Left ventricle myocardium inferior (tissue), 1 donor: ENCODE measurements around the gene GABBR2. TPM values are rescaled to one million over a fixed set of nuclear protein-coding genes. Genes with fewer than 3 reads are reported as not detected.

Experiments used
- DNase-seq: peaks from one replicate; pipeline ENCODE4 v3.0.0-alpha.2; 2020
- H3K27ac ChIP-seq: fragments of 200-600 bp; replicated peaks from 2 replicates; pipeline ENCODE4 v1.8.0; 2021
- H3K27me3 ChIP-seq: fragments of 200-600 bp; 2 replicates; pipeline ENCODE4 v1.8.0; 2021; ENCODE audit warnings: low read depth
- H3K36me3 ChIP-seq: fragments of 200-600 bp; 2 replicates; pipeline ENCODE4 v1.8.0; 2021
- H3K4me1 ChIP-seq: fragments of 200-600 bp; 2 replicates; pipeline ENCODE4 v1.8.0; 2021
- H3K4me3 ChIP-seq: fragments of 200-600 bp; 2 replicates; pipeline ENCODE4 v1.8.0; 2021; ENCODE audit warnings: mild to moderate bottlenecking, moderate library complexity
- H3K9me3 ChIP-seq: fragments of 200-600 bp; replicated peaks from 2 replicates; pipeline ENCODE4 v1.8.0; 2021
- intact Hi-C: fragments of 100-400 bp; cut with micrococcal nuclease; formaldehyde crosslinking; loops from one replicate; pipeline ENCODE4 v1.11.0; 2022
- total RNA-seq: library from RNA; stranded (reverse); fragmentation: NEBNext Ultra II Directional; extraction: Animal tissue kit (Norgen Biotek cat#: 25700); gene quantifications from one replicate; pipeline ENCODE4 v1.2.1, GENCODE V29; 2021
- TF ChIP-seq, protein P1 (sequence below): fragments of 200-600 bp; IDR thresholded peaks from 2 replicates; pipeline ENCODE4 v1.8.0; 2021; ENCODE audit warnings: antibody characterized with exemption, mild to moderate bottlenecking, borderline replicate concordance
- donor health status: DM: no; HTN: yes; CAD: no; lungs with severe emphysema.

The GABBR2 gene
- total RNA-seq, 1 donor from 2014 or later: 1.1 TPM

DNA sequence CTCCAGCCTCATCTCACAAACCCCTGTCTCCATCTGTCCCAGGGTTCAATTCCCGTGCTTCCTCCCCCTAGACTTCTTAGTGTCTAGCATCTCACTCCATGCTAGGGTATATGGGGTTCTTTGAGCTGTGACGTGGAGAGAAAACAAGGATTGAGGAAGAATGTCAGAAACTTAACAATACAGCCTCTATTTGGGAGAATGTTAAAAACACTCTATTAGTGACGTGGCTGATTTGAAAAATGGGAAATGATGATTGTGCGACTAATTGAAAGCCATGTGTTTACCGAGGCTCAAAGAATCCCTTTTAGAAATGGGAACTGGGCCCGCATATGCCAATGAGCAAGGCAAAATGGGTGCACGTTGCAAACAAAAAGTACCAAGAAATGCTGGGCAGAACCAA lies 380.6 kb downstream of the GABBR2 start:
- DNase-seq: no peak
- TF ChIP-seq, protein P1, sequence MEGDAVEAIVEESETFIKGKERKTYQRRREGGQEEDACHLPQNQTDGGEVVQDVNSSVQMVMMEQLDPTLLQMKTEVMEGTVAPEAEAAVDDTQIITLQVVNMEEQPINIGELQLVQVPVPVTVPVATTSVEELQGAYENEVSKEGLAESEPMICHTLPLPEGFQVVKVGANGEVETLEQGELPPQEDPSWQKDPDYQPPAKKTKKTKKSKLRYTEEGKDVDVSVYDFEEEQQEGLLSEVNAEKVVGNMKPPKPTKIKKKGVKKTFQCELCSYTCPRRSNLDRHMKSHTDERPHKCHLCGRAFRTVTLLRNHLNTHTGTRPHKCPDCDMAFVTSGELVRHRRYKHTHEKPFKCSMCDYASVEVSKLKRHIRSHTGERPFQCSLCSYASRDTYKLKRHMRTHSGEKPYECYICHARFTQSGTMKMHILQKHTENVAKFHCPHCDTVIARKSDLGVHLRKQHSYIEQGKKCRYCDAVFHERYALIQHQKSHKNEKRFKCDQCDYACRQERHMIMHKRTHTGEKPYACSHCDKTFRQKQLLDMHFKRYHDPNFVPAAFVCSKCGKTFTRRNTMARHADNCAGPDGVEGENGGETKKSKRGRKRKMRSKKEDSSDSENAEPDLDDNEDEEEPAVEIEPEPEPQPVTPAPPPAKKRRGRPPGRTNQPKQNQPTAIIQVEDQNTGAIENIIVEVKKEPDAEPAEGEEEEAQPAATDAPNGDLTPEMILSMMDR: no peak
- Histone ChIP-seq H3K4me3 (no peak overlapping the region), H3K9me3 (no peaks in the 10 kb centered on the region), H3K36me3 (no peaks in the 10 kb centered on the region), H3K27ac (no peak overlapping the region), H3K27me3 (peaks cover 15% of the 10 kb centered on the region), H3K4me1 (no peaks in the 10 kb centered on the region)
- intact Hi-C loops: no loop called here

DNA sequence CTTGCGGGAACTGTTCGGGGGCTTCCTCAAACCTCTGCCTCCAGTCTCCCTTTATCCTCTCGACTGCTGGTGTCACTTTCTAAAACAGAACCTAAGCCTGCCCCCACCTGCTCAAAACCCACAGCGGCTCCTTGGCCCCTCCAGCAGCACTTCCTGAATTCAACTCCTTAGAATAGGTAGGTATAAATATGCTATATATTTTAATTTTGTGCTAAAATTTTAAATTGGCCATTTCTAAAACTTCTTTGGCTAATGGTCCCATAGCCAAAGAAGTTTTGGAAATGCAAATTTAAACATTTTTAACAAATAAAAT lies 381.5 kb downstream of the GABBR2 start:
- Histone ChIP-seq H3K9me3 (no peaks in the 10 kb centered on the region), H3K27ac (no peak overlapping the region), H3K4me1 (no peaks in the 10 kb centered on the region), H3K4me3 (no peak overlapping the region), H3K27me3 (peaks cover 10% of the 10 kb centered on the region), H3K36me3 (no peaks in the 10 kb centered on the region)
- intact Hi-C loops: no loop called here
- TF ChIP-seq, protein P1: no peak
- DNase-seq: no peak

DNA sequence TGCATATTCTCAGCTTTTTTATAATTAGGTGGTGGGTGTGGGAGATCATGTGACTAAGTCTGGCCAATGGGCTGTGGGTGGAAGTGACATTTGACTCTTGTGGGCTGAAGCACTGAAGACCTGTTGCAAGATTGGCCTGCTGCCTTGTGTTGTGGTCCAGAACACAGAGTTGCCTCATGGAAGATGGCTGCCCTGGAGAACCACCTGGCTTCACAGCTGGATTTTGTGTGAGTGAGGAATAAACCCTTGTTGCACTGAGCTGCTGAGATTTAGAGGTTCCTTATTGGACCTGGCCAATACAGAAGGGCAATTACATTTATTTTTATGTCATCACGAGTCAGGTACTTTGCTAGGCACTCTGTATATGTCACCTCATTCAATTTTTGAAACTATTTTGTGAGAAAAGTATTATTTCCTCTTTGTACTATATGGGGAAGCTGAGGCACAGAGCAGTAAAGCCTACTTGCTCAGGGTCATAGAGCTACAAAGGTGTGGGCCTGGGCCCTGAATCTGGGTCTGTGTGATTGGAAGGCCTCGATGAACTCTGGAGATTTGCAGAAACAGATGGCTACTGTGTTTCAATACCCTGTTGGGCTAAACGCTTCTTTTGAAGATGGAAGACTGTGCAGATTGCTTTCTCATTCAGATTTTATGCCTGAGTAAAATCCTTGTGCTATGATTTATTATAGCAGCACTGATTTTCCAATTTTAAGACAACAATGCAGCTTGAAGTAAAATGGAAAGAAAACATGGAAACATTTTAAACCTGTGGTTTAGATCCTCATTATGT lies 382.1 kb downstream of the GABBR2 start:
- Histone ChIP-seq H3K27me3 (peaks cover 8% of the 10 kb centered on the region), H3K36me3 (no peaks in the 10 kb centered on the region), H3K27ac (no peak overlapping the region), H3K4me1 (no peaks in the 10 kb centered on the region), H3K9me3 (no peaks in the 10 kb centered on the region), H3K4me3 (no peak overlapping the region)
- DNase-seq: no peak
- intact Hi-C loops: no loop called here
- TF ChIP-seq, protein P1: no peak

DNA sequence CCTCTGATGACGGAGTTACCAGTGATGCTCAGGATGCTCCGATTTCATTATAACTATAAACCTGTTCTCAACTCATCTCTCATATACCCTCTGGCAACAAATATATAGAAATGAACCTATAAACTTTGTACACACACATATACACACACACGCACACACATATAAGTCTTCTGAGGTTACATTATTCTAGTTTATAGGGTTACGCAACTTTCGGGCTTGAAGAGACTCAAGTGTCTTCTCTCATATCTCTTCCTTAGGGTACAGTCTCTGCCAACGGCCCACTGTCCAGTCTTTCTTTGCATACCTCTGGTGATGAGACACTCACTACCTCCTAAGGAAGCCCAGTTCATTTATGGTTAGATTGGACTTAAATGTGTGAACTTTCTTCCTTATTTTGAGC lies 383.9 kb downstream of the GABBR2 start:
- DNase-seq: no peak
- H3K9me3 ChIP-seq: no peaks in the 10 kb centered on the region
- intact Hi-C loops: no loop called here
- no peaks in the 10 kb centered on the region for H3K36me3 ChIP-seq
- H3K4me1 ChIP-seq: no peaks in the 10 kb centered on the region
- no peak overlapping the region for H3K4me3 ChIP-seq
- no peak overlapping the region for H3K27ac ChIP-seq
- TF ChIP-seq, protein P1: no peak
- peaks cover 5% of the 10 kb centered on the region for H3K27me3 ChIP-seq

DNA sequence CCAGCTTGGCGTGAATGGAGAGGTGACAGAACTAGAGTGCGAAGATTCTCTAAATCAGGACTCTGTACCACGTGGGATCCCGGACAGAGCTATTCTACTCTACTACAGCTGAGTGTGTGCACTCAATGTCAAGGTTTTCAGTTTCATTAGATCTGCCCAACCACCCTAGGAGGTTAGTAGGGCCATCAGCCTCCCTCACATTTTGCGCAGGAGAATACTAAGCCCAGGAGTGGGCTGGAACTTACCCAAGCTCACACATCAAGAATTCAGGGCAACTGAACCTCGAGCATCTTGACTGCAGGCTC lies 385.0 kb downstream of the GABBR2 start:
- Histone ChIP-seq H3K4me3 (no peak overlapping the region), H3K9me3 (no peaks in the 10 kb centered on the region), H3K27ac (no peak overlapping the region), H3K36me3 (no peaks in the 10 kb centered on the region), H3K27me3 (peaks cover 5% of the 10 kb centered on the region), H3K4me1 (no peaks in the 10 kb centered on the region)
- TF ChIP-seq, protein P1: no peak
- no peak for DNase-seq
- intact Hi-C loops: no loop called here
